HFF-Myc (cell line): ENCODE data around the gene F7.

Experiments
- DNase-seq: peaks from one replicate; pipeline ENCODE4 v3.0.0-alpha.2; 2011; ENCODE audit warnings: low read depth; ENCODE audit errors: extremely low read depth
- H3K4me3 ChIP-seq: replicated peaks from 2 replicates; pipeline ENCODE4 v1.5.1; 2011; ENCODE audit warnings: low read depth, mild to moderate bottlenecking, control low read depth, low read length
- CTCF ChIP-seq: IDR thresholded peaks from 2 replicates; pipeline ENCODE4 v1.5.1; 2012; ENCODE audit warnings: mild to moderate bottlenecking, low read depth, low read length, control low read depth; ENCODE audit errors: missing control alignments

F7 gene

DNA sequence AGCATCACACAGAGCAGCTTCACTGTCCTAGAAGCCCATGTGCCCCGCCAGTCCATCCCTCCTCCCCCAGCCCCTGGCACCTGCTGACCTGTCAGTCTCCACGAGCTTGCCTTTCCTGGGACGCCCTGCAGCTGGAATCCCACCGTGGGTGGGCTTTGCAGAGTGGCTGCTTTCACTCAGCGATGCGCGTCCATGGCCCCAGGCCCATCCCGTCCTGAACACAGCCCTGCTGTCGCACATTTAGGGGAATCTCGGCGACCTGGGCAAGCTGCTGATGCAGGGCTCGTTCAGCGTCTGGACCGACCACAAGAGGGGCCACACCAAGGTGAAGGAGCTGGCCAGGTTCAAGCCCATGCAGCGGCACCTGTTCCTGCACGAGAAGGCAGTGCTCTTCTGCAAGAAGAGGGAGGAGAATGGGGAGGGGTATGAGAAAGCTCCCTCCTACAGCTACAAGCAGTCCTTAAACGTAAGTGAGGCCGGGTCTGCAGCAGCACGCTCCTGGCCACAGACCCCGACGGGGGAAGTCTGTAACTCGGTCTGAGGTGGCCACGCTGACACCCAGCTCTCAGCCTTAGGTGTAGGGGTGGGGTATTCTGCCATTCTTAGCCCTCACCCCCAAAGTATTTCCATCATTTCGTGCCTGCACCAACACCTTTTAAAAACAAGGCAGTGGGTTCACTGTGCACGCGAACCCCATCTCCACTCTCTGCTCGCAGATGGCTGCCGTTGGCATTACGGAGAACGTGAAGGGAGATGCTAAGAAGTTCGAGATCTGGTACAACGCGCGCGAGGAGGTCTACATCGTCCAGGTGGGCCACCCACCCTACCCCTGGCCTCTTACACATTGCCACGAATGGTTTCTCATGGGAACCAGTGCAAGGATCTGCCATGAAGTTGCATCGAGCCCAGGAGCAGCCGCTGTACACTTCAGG, 18.3 kb upstream of the F7 start:
- no peak for DNase-seq
- no peak for TF ChIP-seq CTCF
- no peak overlapping the region for H3K4me3 ChIP-seq

GRCh38 chr13:113087923-113088690, 17.5 kb upstream of the F7 start:
- H3K4me3 ChIP-seq: no peak overlapping the region
- TF ChIP-seq CTCF: no peak
- DNase-seq: no peak

DNA sequence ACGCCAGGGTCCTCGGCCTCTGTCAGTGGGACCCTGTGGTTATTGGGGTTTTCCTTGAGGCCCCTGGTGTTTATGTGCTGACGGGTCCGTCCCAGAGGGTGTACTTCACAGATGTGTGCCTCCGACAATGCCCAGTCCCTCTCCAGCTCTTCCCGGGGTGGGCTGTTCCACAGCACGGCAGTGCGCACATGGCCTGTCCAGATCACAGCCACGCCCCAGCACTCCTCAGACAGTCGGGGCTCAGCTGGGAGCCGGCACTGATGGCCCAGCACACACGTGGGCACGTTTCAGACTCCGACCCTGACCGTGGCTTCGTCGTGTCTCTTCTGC, 16.9 kb upstream of the F7 start:
- no peak for DNase-seq
- no peak overlapping the region for H3K4me3 ChIP-seq
- no peak for TF ChIP-seq CTCF

- TF ChIP-seq CTCF: no peak
- no peak overlapping the region for H3K4me3 ChIP-seq
- DNase-seq: no peak
Observed at GRCh38 chr13:113089693-113090414, 15.7 kb upstream of the F7 start.

- DNase-seq: no peak
- TF ChIP-seq CTCF: no peak
- no peak overlapping the region for H3K4me3 ChIP-seq
Observed at GRCh38 chr13:113090415-113090770, 15.2 kb upstream of the F7 start.

GRCh38 chr13:113090806-113091205, 14.8 kb upstream of the F7 start:
- TF ChIP-seq CTCF: no peak
- no peak overlapping the region for H3K4me3 ChIP-seq
- no peak for DNase-seq
